ENCODE data around the gene MS4A4A.

The MS4A4A gene

GRCh38 chr11:60348116-60348515 is 67.7 kb downstream of the MS4A4A start:
- no peak for DNase-seq (ENCODE audit: low read depth)

DNA sequence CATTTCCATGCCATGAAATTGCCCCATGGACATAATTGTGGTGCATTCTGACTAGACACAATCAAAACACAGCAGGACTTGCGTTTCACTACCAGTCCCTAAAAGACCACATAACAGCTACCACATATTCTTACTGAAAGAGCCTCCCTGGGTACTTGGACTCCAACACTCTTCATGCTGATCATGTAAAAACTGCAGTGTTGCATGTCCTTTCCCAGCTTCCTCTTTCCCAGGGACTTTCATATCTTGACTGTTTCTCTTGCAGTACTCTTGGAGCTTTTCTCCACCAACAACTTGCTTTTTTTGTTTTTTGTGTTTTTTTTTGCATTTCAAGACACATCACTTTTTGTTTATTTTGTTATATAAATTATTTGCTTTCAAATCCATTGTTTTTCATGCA is 69.5 kb downstream of the MS4A4A start:
- no peak for DNase-seq (ENCODE audit: low read depth)

DNA sequence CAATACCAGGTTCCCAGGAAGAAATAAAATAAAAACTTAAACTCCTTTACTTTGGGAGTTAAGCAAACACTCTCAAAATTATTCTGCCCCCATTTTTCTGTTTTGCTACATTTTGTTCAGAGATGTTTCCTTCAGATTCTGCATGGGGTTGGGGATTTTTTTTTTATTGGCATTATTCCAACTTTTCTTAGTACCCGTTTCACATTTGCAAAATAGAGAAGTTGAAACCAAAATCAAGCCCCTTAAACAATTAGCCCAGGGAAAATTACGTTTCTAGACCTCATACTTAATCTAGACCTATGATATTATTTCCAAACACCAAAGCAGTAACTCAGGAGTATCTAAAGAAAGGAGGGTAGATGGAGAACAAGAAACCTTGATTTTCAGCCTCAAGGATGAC is 77.3 kb downstream of the MS4A4A start:
- DNase-seq (ENCODE audit: low read depth): no peak
